ENCODE measurements around the gene RNFT2. TPM values are rescaled to one million over a fixed set of nuclear protein-coding genes. Genes with fewer than 3 reads are reported as not detected.
"Not testable (repeated sequence)": the region's sequence is repeated elsewhere in the genome, so short reads cannot be mapped to it uniquely, and the experiment has no call there.

Gene RNFT2
- total RNA-seq, 1 experiment from 2014 or later = 12.3 TPM

DNA sequence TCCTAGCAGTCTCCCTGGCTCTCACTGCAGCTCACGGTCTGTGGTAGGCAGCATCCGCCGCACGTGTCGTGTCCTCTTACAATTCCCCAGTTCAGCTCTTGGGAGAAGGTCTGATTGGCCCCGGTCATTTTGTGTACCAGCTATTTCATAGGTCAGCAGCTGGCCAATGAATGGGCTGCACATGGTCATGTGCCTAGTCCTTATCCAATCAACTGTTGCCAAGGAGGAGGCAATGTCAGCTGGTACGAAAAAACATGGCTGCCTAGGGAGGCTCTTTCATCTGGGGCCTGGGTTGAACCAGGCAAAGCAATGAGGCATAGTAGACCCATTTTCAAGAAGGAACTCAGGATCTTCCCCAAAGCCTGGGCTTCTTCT is 46.1 kb downstream of the RNFT2 start:
- intact Hi-C loops (cut with micrococcal nuclease; ENCODE audit: unreplicated experiment) = no loop called here
- DNase-seq (ENCODE audit: low read depth, low spot score) (no peak), ATAC-seq (no peak)

GRCh38 chr12:116789562-116789961 is 51.4 kb downstream of the RNFT2 start:
- H3K36me3 ChIP-seq (ENCODE audit: control insufficient read depth, insufficient read depth, low read length); H3K4me1 ChIP-seq (ENCODE audit: control insufficient read depth, insufficient read depth, low read length); H3K27ac ChIP-seq (ENCODE audit: low read length); DNase-seq (ENCODE audit: low read depth, low spot score); CTCF ChIA-PET; H3K27me3 ChIP-seq (ENCODE audit: control insufficient read depth, insufficient read depth, low read length); H3K9me3 ChIP-seq (ENCODE audit: control insufficient read depth, insufficient read depth, low read depth, low read length); BruUV-seq (replicated peaks); H3K4me3 ChIP-seq (ENCODE audit: low read depth in 2 of 2, low read length in 2 of 2); intact Hi-C loops (cut with micrococcal nuclease; ENCODE audit: unreplicated experiment); in situ Hi-C loops (cut with HindIII; ENCODE audit: low pct_unique_long_range_greater_than_20kb, low sequenced_read_pairs); POLR2A ChIA-PET; ATAC-seq: not testable (repeated sequence)

More for the DNA sequence above, 46.1 kb downstream of the RNFT2 start:
- H3K4me1 ChIP-seq (ENCODE audit: control insufficient read depth, insufficient read depth, low read length) = no peaks in the 10 kb centered on the region
- TF ChIP-seq, protein P1, sequence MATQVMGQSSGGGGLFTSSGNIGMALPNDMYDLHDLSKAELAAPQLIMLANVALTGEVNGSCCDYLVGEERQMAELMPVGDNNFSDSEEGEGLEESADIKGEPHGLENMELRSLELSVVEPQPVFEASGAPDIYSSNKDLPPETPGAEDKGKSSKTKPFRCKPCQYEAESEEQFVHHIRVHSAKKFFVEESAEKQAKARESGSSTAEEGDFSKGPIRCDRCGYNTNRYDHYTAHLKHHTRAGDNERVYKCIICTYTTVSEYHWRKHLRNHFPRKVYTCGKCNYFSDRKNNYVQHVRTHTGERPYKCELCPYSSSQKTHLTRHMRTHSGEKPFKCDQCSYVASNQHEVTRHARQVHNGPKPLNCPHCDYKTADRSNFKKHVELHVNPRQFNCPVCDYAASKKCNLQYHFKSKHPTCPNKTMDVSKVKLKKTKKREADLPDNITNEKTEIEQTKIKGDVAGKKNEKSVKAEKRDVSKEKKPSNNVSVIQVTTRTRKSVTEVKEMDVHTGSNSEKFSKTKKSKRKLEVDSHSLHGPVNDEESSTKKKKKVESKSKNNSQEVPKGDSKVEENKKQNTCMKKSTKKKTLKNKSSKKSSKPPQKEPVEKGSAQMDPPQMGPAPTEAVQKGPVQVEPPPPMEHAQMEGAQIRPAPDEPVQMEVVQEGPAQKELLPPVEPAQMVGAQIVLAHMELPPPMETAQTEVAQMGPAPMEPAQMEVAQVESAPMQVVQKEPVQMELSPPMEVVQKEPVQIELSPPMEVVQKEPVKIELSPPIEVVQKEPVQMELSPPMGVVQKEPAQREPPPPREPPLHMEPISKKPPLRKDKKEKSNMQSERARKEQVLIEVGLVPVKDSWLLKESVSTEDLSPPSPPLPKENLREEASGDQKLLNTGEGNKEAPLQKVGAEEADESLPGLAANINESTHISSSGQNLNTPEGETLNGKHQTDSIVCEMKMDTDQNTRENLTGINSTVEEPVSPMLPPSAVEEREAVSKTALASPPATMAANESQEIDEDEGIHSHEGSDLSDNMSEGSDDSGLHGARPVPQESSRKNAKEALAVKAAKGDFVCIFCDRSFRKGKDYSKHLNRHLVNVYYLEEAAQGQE (IDR thresholded peaks at IDR 0.05; ENCODE audit: insufficient read depth in 1 of 2, low read depth in 2 of 2, low read length in 1 of 2) = no peak
- TF ChIP-seq POLR2AphosphoS5 (IDR thresholded peaks at IDR 0.05; ENCODE audit: low read depth, low read length) (no peak), SIN3A (IDR thresholded peaks at IDR 0.05; ENCODE audit: borderline replicate concordance, insufficient read depth, low read depth, low read length) (no peak), TCF7L2 (IDR thresholded peaks at IDR 0.05; ENCODE audit: low read depth, low read length) (no peak)
- TF ChIP-seq, protein P2, sequence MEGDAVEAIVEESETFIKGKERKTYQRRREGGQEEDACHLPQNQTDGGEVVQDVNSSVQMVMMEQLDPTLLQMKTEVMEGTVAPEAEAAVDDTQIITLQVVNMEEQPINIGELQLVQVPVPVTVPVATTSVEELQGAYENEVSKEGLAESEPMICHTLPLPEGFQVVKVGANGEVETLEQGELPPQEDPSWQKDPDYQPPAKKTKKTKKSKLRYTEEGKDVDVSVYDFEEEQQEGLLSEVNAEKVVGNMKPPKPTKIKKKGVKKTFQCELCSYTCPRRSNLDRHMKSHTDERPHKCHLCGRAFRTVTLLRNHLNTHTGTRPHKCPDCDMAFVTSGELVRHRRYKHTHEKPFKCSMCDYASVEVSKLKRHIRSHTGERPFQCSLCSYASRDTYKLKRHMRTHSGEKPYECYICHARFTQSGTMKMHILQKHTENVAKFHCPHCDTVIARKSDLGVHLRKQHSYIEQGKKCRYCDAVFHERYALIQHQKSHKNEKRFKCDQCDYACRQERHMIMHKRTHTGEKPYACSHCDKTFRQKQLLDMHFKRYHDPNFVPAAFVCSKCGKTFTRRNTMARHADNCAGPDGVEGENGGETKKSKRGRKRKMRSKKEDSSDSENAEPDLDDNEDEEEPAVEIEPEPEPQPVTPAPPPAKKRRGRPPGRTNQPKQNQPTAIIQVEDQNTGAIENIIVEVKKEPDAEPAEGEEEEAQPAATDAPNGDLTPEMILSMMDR (IDR thresholded peaks at IDR 0.05) = no peak
- H3K9me3 ChIP-seq (ENCODE audit: control insufficient read depth, insufficient read depth, low read depth, low read length) = no peaks in the 10 kb centered on the region
- in situ Hi-C loops (cut with HindIII; ENCODE audit: low pct_unique_long_range_greater_than_20kb, low sequenced_read_pairs) = no loop called here
- POLR2A ChIA-PET = no interaction called here
- no peak overlapping the region for H3K4me3 ChIP-seq (ENCODE audit: low read depth in 2 of 2, low read length in 2 of 2)
- no TSS peak for BruUV-seq (replicated peaks)
- H3K36me3 ChIP-seq (ENCODE audit: control insufficient read depth, insufficient read depth, low read length) = no peaks in the 10 kb centered on the region
- H3K27me3 ChIP-seq (ENCODE audit: control insufficient read depth, insufficient read depth, low read length) = no peaks in the 10 kb centered on the region
- CTCF ChIA-PET = no interaction called here
- no peak overlapping the region for H3K27ac ChIP-seq (ENCODE audit: low read length)

- CTCF ChIA-PET = no interaction called here
- H3K36me3 ChIP-seq (ENCODE audit: control insufficient read depth, insufficient read depth, low read length) = no peaks in the 10 kb centered on the region
- in situ Hi-C loops (cut with HindIII; ENCODE audit: low pct_unique_long_range_greater_than_20kb, low sequenced_read_pairs) = no loop called here
- H3K4me3 ChIP-seq (ENCODE audit: low read depth in 2 of 2, low read length in 2 of 2) = no peak overlapping the region
- H3K4me1 ChIP-seq (ENCODE audit: control insufficient read depth, insufficient read depth, low read length) = no peaks in the 10 kb centered on the region
- no peak overlapping the region for H3K27ac ChIP-seq (ENCODE audit: low read length)
- intact Hi-C loops (cut with micrococcal nuclease; ENCODE audit: unreplicated experiment) = no loop called here
- H3K9me3 ChIP-seq (ENCODE audit: control insufficient read depth, insufficient read depth, low read depth, low read length) = no peaks in the 10 kb centered on the region
- TF ChIP-seq, protein P1 (IDR thresholded peaks at IDR 0.05; ENCODE audit: insufficient read depth in 1 of 2, low read depth in 2 of 2, low read length in 1 of 2) = no peak
- no peak for TF ChIP-seq POLR2AphosphoS5 (IDR thresholded peaks at IDR 0.05; ENCODE audit: low read depth, low read length)
- TF ChIP-seq TCF7L2 (IDR thresholded peaks at IDR 0.05; ENCODE audit: low read depth, low read length) = no peak
- no peak for ATAC-seq
- H3K27me3 ChIP-seq (ENCODE audit: control insufficient read depth, insufficient read depth, low read length) = no peaks in the 10 kb centered on the region
- BruUV-seq (replicated peaks) = no TSS peak
- DNase-seq (ENCODE audit: low read depth, low spot score) = no peak
- POLR2A ChIA-PET = no interaction called here
These were observed 52.0 kb downstream of the RNFT2 start for GRCh38 chr12:116790066-116790465.

All from Panc1 (cell line).